Ureter (tissue), 1 donor: ENCODE data around the gene SLC24A3. TPM values are rescaled to one million over a fixed set of nuclear protein-coding genes. Genes with fewer than 3 reads are reported as not detected.

ENCODE experiments used
- DNase-seq: peaks from one replicate; pipeline ENCODE4 v3.0.0-alpha.2; 2020; ENCODE audit warnings: low spot score
- total RNA-seq: library from RNA; stranded (reverse); gene quantifications from one replicate; pipeline ENCODE4 v1.2.4, GENCODE V29; 2023
- donor health status: DM: yes; HTN: yes; CAD: no.

The SLC24A3 gene
- total RNA-seq, 1 donor from 2014 or later = 17.1 TPM

GRCh38 chr20:19457611-19458010, 245.2 kb downstream of the SLC24A3 start:
- DNase-seq = no peak

DNA sequence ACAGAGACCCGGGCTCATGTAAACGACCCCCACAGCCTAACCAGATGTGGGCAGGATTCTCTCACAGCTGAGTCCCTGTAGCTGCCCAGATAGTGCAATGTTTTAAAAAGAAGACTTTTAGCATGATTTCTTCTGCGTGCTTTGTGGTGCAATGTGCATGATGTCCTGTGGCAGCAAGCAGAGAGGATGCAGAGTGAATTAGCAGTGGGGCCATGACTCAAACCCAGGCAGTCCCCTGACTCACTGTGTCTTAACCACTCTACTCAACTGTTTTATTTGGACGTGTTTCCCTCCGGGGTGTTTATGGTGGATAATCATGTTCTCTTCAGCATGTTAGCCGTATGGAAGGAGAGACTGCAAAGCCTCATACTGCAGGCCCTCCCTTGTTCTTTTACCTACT, 247.9 kb downstream of the SLC24A3 start:
- no peak for DNase-seq

- DNase-seq = no peak
Observed at GRCh38 chr20:19462491-19462890, 250.0 kb downstream of the SLC24A3 start.

DNA sequence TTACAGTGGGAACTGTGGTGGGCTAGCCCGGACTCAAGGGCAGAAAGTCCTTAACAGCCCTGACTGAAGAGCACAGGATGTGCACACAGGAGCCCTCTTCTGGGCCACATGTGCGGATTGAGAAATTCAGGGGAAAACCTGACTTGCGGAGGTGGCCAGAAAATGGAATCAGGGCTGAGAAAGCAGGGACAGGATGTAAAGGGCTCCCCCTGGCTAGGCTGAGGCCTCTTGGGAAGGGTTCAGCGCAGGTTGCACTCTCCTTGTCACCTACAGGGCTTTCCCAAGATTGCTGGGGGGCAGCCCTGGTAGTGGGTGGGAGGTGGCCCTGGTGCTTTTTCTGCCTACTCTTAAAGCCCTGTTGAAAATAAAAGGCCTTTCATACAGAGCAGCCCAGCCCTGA, 251.2 kb downstream of the SLC24A3 start:
- DNase-seq = no peak

DNA sequence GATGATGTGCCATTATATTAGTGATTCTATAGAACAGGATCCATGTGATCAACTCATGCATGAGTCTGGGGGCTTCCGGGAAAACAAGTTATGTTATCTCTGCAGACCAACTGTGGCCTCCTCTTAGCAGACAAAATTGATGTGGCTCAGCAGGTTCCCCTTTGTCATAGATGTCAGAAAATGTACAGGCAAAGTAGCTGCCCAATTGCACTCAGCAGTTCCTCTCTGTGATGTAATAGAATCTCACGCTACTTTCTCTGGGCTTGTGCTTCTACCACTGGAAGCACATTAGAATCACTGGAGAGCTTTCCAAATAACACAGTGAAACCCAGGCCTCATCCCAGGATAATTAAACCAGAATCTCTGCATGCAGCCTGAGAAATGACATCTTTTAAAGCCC, 253.1 kb downstream of the SLC24A3 start:
- DNase-seq = no peak

GRCh38 chr20:19466206-19466928, 253.9 kb downstream of the SLC24A3 start:
- DNase-seq = no peak

- no peak for DNase-seq
Observed at GRCh38 chr20:19473216-19473921, 260.9 kb downstream of the SLC24A3 start.

GRCh38 chr20:19473922-19474286, 261.5 kb downstream of the SLC24A3 start:
- no peak for DNase-seq

GRCh38 chr20:19478320-19478895, 266.0 kb downstream of the SLC24A3 start:
- no peak for DNase-seq

DNA sequence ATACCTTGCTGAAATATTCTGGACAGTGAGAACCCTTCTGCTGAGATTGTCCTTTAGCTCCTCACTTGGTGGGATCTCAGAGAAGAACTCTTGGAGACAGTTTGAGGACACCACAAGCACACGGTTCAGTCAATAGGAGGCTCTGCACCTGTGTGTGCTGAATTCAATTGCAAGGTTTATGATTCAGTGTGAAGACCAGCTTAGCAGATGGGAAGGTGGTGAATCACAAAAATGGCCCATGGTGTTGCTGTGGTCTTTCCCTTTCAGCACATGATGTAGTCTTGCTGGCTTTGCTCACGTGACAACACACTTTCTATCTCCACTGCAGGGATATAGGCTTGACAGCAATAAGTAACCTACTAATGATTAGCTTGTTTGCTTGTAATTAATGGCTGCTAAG, 270.3 kb downstream of the SLC24A3 start:
- DNase-seq = no peak

- DNase-seq = no peak
Observed at GRCh38 chr20:19483309-19483708, 270.9 kb downstream of the SLC24A3 start.

GRCh38 chr20:19486446-19486845, 274.0 kb downstream of the SLC24A3 start:
- no peak for DNase-seq

- no peak for DNase-seq
Observed at GRCh38 chr20:19487420-19487819, 275.0 kb downstream of the SLC24A3 start.

DNA sequence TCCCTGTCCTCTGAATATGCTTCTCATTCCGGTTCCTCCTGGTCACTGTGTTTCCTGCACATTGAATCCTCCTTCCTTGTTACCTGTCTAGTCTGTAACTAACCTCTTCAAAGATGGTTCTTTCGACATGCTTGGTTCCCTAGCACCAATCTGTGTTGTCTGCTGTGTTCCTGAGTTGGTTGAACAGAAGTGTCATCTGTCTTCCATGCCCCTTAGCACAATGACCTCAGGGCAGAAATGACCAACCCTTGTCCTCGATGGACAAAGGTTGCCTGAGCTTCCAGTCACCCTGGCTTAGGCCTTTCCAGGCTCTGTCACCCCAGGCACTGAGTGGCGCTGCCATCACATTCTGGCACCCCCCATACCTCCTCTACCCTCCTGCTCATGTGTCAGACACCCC, 278.8 kb downstream of the SLC24A3 start:
- DNase-seq = no peak

- DNase-seq = no peak
Observed at GRCh38 chr20:19492116-19492515, 279.7 kb downstream of the SLC24A3 start.

DNA sequence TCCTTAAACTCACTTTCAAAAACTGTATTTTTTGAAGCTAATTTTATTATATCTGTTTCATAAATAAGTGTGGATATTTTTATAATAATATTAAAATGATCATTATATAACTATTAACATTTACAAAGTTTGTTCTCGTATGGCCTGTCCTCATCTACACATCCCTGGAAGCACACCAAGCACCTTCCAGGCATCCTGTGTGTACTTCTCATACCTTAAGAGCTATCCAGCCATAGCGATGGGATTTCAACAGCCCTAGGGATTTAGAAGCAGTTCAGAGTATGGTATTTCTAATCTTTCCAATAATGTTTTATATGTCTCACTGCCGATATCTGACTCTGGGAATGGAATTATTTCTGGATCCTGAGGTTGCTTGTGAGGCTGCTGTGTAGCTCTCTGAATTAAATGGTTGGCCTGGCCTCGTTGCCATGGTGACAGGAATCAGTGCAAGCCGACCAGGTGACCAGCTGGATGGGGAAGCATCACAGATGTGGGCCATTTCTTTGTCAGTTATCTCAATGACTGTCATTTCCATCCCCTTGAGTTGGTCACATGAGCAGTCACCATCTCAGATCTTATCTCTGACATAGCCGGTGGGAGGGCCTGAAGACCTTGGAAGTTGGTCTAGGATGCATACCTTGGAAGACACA, 280.4 kb downstream of the SLC24A3 start:
- no peak for DNase-seq

GRCh38 chr20:19493794-19494495, 281.5 kb downstream of the SLC24A3 start:
- no peak for DNase-seq

GRCh38 chr20:19495905-19496703, 283.7 kb downstream of the SLC24A3 start:
- no peak for DNase-seq

DNA sequence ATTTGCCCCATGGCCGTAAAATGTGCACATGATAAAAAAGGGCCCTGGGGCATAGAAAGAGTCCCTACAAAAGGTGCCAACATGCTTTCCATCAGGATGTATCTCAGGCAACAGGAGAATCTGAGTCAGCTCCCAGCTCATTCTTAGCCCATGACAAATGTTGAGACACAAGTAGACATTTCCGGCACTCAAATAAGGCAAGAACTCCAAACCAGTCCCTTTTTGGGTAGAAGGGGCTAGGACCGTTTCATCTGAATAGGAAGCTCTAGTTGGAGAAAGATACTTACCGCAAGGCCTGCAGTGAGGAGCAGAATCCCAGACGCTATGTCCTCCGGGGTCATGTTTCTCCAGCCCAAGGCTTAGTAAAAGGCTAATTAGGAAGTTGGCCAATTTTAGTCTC, 284.6 kb downstream of the SLC24A3 start:
- DNase-seq = no peak

GRCh38 chr20:19498756-19499155, 286.3 kb downstream of the SLC24A3 start:
- DNase-seq = no peak

GRCh38 chr20:19501476-19502115, 289.2 kb downstream of the SLC24A3 start:
- DNase-seq = no peak
